ENCODE results near the gene VPS13D.

VPS13D gene

GRCh38 chr1:12232221-12232620, 2.4 kb downstream of the VPS13D start:
- DNase-seq, result peak in 1 of 2 donors; percentile 13

GRCh38 chr1:12244078-12244477, 14.2 kb downstream of the VPS13D start:
- DNase-seq, result peak in 1 of 2 donors; percentile 10

- DNase-seq, result no peak
Measured at GRCh38 chr1:12244585-12244984, 14.8 kb downstream of the VPS13D start.

DNA sequence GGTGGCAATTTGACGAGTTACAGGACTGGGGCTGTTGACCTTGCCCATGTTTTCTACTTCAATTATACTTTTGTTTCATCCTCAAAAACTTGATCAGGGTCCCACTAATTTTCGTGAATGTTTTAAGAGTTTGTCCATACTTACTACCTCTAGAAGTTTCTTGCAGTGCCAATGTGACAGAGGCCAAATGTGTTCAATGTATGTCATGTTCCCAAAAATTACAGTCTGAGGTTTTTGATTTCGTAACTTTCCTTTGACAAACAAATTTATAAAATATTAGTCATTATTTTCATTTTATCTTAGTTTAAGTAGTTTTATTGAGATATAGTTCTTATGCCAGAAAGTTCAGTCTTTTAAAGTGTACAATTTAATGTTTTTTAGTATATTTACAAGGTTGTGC, 15.3 kb downstream of the VPS13D start:
- DNase-seq, result no peak

DNA sequence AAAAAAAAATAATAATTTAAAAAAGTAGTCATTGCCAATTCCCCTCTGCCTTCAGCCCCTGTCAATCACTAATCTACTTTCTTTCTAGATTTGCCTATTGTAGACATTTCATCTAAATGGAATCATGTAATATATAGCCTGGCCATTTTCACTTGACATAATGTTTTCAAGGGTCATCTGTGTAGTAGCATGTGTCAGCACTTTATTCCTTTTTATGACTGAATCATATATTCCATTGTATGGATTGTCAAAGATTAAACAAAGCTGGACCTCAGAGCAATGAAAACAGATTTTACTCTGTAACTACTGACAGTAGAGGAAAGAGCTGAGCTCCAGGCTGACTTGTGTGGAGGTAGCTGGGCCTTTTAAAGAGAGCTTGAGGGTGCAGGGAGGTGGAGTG, 15.9 kb downstream of the VPS13D start:
- no peak for DNase-seq

GRCh38 chr1:12246584-12246983, 16.8 kb downstream of the VPS13D start:
- DNase-seq, result no peak

- DNase-seq, result no peak
Measured at GRCh38 chr1:12249181-12249580, 19.4 kb downstream of the VPS13D start.

DNA sequence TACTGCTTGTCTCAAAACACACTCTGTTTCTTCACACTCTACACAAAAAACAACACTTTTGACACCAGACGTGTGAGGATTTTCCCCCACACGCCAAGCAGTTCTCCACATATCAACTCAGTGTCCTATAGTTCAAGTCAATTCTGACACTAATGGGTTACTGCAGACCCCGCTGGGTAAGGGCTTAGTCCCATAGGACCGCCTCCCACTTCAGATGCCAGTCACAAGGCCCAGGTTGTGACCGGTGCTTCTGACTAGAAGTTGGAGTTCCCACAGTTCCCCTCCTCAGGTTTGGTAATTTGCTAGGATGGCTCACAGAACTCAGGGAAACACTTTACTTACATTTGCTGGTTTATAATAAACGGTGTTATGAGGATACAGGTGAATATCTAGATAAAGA, 19.9 kb downstream of the VPS13D start:
- no peak for DNase-seq

GRCh38 chr1:12251442-12251841, 21.6 kb downstream of the VPS13D start:
- no peak for DNase-seq

DNA sequence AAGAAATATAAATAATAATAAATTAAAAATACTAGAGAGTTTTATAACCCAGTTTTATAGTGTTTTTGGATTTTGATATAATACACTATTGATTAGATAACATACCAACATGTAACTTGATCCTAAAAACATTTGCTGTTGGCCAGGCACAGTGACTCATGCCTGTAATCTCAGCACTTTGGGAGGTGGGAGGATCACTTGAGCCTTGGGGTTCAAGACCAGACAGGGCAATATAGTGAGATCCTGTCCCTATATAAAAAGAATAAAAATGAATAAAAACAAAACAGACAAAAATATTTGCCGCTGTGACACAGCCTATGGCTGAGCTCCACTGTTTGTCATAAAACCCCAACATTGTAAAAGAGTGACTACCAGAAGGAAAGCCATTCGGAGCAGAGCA, 26.1 kb downstream of the VPS13D start:
- DNase-seq, result no peak

DNA sequence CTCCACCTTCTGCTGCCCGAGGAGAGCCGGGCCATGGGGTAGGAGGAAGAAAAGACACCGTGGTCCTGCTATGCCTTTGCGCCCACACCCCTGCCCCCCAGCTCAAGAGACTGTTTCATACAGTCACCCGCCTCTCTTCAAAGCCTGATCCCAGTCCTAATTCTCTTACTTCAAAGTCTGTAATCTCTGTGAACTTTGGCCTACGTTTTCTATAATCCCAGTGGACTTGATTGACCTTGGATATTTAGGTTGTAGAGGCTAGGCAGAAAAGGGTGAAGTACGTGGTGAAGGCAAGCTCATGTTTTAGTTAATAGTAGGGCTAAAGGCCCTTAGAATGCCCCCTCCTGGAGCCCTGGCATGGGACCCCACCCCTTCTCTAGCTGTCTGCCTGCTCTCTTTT, 28.4 kb downstream of the VPS13D start:
- DNase-seq, result no peak

DNA sequence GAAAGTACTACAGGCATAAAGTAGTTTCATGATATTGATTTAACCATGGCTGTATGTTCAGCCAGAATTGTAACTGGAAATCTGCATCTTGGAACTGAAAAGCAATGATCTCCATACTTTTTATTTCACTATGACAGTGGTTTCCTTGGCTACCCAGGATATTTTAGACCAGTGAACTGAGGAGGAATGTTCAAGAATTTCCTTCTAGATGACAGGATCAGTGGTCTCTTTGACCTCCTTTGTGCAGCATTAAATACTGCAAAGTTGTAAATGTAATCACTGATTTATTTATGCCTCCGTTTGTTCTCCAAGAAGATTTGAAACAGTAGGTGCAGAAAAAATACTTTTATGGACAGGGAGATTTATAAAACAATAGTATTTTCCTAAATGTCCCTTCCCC, 39.5 kb downstream of the VPS13D start:
- no peak for DNase-seq

DNA sequence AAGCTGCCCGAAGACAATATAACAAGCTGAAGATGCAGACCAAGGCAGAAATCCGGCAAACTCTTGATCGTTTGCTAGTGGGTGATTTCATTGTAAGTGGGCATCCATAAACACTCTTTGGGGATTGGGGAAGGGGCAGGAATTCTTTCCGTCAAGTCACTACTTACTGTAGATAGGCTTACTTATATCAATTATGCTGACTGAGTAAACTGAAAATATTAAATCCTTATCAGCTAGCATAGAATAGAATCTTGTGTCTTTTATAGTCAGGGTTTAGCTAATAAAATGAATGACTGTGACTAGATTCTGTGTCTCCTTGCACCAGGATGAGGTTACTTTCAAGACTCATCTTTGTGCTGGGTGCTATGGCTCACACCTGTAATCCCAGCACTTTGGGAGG, 41.2 kb downstream of the VPS13D start:
- DNase-seq, result no peak

DNA sequence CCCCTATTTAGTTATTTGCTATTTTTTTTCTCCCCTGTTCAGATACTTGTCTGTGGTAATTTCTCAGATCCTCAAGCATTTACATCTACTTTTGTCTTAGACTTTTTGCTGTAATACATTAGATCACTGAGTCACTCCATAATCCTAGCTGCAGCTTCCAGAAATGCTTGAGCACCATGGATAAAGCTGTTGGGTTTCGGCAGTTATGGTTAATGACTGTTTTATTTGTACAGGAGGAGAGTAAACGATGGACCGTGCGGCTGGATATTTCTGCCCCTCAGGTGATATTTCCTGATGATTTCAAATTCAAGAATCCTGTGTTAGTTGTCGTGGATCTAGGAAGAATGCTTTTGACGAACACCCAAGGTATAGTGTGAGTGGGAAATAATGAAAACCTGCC, 42.9 kb downstream of the VPS13D start:
- no peak for DNase-seq

- DNase-seq, result peak; percentile 55 to 60
Measured at GRCh38 chr1:12275370-12275769, 45.5 kb downstream of the VPS13D start.

- no peak for DNase-seq
Measured at GRCh38 chr1:12276225-12276624, 46.4 kb downstream of the VPS13D start.

DNA sequence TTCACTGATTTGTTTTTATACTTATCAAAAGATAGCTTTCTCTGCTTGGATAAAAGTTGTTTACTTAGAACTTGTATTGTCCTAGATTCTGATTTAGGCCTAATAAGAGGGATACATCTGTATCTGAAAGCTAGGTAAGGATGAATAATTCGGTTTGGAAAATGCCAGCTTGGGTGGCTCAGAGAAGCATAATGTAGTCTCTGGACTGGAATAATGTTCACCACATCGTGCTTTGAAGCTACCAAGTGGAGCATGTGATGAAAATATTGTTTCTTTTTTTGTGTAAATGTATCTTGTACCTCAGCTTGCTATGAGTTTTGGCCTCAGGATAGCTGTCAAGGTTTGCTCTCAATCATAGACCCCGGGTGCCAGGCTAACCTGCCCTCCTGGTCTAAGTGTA, 49.2 kb downstream of the VPS13D start:
- DNase-seq, result no peak

DNA sequence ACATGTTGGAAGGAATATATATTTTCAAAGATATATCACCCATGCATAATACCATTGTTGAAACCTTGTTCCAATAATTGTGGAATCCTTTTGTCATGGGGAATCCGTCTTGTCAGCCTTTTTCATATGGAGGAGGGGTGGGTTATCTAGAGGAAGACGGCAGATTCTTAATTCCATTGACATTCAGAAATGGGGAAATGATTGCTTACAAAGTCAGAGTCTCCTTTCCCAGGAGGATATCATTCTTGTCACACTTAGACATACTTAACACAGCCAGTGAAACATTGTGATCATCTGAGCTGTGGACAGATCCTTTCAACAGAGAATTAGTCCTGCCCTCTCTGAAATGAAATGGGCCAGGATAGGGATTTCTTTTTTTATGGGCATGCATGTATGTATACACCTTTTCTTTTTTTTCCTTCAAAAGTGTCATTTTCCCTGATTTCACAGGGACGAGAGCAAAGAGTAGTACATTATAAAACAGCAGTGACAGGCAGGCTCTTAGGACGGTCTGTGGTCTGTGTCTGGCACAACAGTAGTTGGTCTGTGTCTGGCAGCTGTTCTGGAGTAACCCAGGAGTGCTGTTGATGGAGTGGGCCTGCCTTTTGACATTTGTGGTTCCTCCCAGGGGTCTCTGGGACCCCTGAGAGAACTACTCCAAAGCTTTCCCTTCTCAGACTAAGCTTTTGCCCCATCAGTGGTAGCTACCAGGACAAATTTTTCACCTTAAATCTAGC, 50.1 kb downstream of the VPS13D start:
- no peak for DNase-seq

- no peak for DNase-seq
Measured at GRCh38 chr1:12282142-12282541, 52.3 kb downstream of the VPS13D start.

DNA sequence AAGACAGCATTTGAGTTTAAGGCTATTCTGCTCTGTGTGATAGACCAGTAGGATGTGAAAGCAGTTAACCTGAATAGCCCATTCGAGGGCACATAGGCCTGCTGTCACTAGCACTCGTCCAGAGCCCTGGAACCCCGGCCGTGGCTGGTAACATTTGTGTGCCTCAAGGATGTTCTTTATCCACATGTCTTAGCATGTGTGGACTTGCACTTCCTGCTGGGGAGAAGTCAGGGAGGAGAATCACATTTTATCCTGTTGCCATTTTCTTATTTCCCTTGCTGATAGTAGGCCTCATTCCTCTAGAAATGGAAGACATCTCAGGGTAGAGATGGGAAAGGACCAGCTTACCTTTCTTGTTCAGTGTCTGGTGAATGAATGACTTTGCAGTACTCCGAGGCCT, 54.7 kb downstream of the VPS13D start:
- no peak for DNase-seq

- DNase-seq, result no peak
Measured at GRCh38 chr1:12285496-12286143, 55.8 kb downstream of the VPS13D start.

- DNase-seq, result no peak
Measured at GRCh38 chr1:12287869-12288268, 58.0 kb downstream of the VPS13D start.

GRCh38 chr1:12290828-12291227, 61.0 kb downstream of the VPS13D start:
- DNase-seq, result no peak

GRCh38 chr1:12293416-12293815, 63.6 kb downstream of the VPS13D start:
- DNase-seq, result no peak

GRCh38 chr1:12294076-12294475, 64.2 kb downstream of the VPS13D start:
- no peak for DNase-seq

Data from stimulated activated CD4-positive, alpha-beta T cell treated with anti-CD3 and anti-CD28 coated beads, Interleukin-2, amount 100 ng/mL, for 24 hours (primary cell).